Measurements from ENCODE around the gene SPHKAP. TPM values are rescaled to one million over a fixed set of nuclear protein-coding genes. Genes with fewer than 3 reads are reported as not detected.

Gene SPHKAP
- total and polyA plus RNA-seq, 2 donors (not counting 1 experiment from before 2014, with no cell fraction given) = not detected

GRCh38 chr2:228092056-228092455, 89.4 kb downstream of the SPHKAP start:
- no peaks in the 10 kb centered on the region for H3K36me3 ChIP-seq (ENCODE audit: control insufficient read depth, insufficient read depth, low read length)
- no peaks in the 10 kb centered on the region for H3K79me2 ChIP-seq (ENCODE audit: control insufficient read depth, insufficient read depth, low read length)
- H3K4me1 ChIP-seq (ENCODE audit: control insufficient read depth, extremely low read depth, insufficient read depth, low read length) = no peaks in the 10 kb centered on the region
- H3K27me3 ChIP-seq (ENCODE audit: control insufficient read depth, insufficient read depth, low read length) = no peaks in the 10 kb centered on the region
- no peaks in the 10 kb centered on the region for H4K20me1 ChIP-seq (ENCODE audit: control insufficient read depth, extremely low read depth, insufficient read depth, low read length)
- H2AFZ ChIP-seq (ENCODE audit: low read length) = no peak overlapping the region
- no peak for DNase-seq (ENCODE audit: low read depth in 2 of 2)
- H3K4me2 ChIP-seq (ENCODE audit: extremely low read depth, insufficient read depth, low read length) = no peak overlapping the region
- no peak overlapping the region for H3K27ac ChIP-seq (ENCODE audit: insufficient read depth, low read length)
- no peak overlapping the region for H3K4me3 ChIP-seq (replicated peaks in 1 of 4; ENCODE audit: control extremely low read depth in 1 of 4, insufficient read depth in 1 of 4, low read depth in 3 of 4, low read length in 4 of 4)
- H3K9ac ChIP-seq (ENCODE audit: insufficient read depth, low read length) = no peak overlapping the region
- TF ChIP-seq, protein P1, sequence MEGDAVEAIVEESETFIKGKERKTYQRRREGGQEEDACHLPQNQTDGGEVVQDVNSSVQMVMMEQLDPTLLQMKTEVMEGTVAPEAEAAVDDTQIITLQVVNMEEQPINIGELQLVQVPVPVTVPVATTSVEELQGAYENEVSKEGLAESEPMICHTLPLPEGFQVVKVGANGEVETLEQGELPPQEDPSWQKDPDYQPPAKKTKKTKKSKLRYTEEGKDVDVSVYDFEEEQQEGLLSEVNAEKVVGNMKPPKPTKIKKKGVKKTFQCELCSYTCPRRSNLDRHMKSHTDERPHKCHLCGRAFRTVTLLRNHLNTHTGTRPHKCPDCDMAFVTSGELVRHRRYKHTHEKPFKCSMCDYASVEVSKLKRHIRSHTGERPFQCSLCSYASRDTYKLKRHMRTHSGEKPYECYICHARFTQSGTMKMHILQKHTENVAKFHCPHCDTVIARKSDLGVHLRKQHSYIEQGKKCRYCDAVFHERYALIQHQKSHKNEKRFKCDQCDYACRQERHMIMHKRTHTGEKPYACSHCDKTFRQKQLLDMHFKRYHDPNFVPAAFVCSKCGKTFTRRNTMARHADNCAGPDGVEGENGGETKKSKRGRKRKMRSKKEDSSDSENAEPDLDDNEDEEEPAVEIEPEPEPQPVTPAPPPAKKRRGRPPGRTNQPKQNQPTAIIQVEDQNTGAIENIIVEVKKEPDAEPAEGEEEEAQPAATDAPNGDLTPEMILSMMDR (conservative IDR thresholded peaks at IDR 0.05 in 1 of 2, IDR thresholded peaks at IDR 0.05 in 1 of 2; ENCODE audit: low read depth in 1 of 2, low read length in 2 of 2) = no peak
- TF ChIP-seq EZH2 (IDR thresholded peaks at IDR 0.05; ENCODE audit: low read length, missing control alignments) = no peak
- no peaks in the 10 kb centered on the region for H3K9me3 ChIP-seq (ENCODE audit: control insufficient read depth, insufficient read depth, low read depth, low read length)

DNA sequence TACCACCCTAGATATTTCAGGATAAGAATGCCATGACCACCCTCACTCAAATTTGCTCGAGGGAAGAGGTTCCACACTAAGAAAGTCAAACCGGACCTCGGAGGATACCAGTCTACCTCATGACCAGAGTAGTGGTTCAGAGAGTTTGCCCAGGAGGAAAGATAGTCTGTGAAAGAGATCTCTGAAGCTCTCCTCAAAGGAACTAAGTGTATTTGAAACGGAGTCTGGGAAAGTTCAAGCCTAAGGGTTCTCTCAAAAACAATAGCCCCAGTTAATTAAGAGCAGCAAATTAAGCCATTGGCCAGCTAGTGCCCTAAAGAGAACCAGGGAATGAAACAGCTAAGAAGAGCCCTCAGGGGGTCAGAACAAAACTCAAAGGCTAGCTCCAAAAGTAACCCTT, 94.9 kb downstream of the SPHKAP start:
- no peak for DNase-seq (ENCODE audit: low read depth in 2 of 2)
- H3K36me3 ChIP-seq (ENCODE audit: control insufficient read depth, insufficient read depth, low read length) = no peaks in the 10 kb centered on the region
- no peak for TF ChIP-seq EZH2 (IDR thresholded peaks at IDR 0.05; ENCODE audit: low read length, missing control alignments)
- TF ChIP-seq, protein P1 (conservative IDR thresholded peaks at IDR 0.05 in 1 of 2, IDR thresholded peaks at IDR 0.05 in 1 of 2; ENCODE audit: low read depth in 1 of 2, low read length in 2 of 2) = no peak
- no peak overlapping the region for H3K9ac ChIP-seq (ENCODE audit: insufficient read depth, low read length)
- no peaks in the 10 kb centered on the region for H3K4me1 ChIP-seq (ENCODE audit: control insufficient read depth, extremely low read depth, insufficient read depth, low read length)
- no peaks in the 10 kb centered on the region for H3K79me2 ChIP-seq (ENCODE audit: control insufficient read depth, insufficient read depth, low read length)
- H3K4me2 ChIP-seq (ENCODE audit: extremely low read depth, insufficient read depth, low read length) = no peak overlapping the region
- no peaks in the 10 kb centered on the region for H3K27me3 ChIP-seq (ENCODE audit: control insufficient read depth, insufficient read depth, low read length)
- no peak overlapping the region for H3K27ac ChIP-seq (ENCODE audit: insufficient read depth, low read length)
- H3K9me3 ChIP-seq (ENCODE audit: control insufficient read depth, insufficient read depth, low read depth, low read length) = no peaks in the 10 kb centered on the region
- no peak overlapping the region for H2AFZ ChIP-seq (ENCODE audit: low read length)
- H3K4me3 ChIP-seq (replicated peaks in 1 of 4; ENCODE audit: control extremely low read depth in 1 of 4, insufficient read depth in 1 of 4, low read depth in 3 of 4, low read length in 4 of 4) = no peak overlapping the region
- H4K20me1 ChIP-seq (ENCODE audit: control insufficient read depth, extremely low read depth, insufficient read depth, low read length) = no peaks in the 10 kb centered on the region

DNA sequence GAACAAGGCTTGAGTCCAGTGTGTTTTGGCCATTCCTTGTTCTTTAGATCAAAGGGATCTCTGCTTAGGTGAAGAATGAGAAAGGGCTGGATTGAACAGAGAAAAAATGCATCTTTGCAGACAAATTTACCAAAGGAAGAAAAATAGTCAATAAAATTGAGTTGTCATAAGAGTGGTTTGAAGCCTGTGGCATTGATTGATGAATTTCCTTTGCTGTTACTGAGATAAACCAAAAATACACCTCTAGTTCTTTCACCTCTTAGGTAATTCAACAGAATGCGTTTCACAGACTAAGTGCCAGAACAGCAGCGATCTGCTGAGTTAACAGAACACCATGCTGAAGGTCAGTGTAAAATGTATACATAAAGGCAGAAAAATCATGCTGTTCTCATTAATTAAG, 96.8 kb downstream of the SPHKAP start:
- H3K27me3 ChIP-seq (ENCODE audit: control insufficient read depth, insufficient read depth, low read length) = no peaks in the 10 kb centered on the region
- H3K27ac ChIP-seq (ENCODE audit: insufficient read depth, low read length) = no peak overlapping the region
- H3K9ac ChIP-seq (ENCODE audit: insufficient read depth, low read length) = no peak overlapping the region
- no peaks in the 10 kb centered on the region for H3K36me3 ChIP-seq (ENCODE audit: control insufficient read depth, insufficient read depth, low read length)
- no peak overlapping the region for H3K4me3 ChIP-seq (replicated peaks in 1 of 4; ENCODE audit: control extremely low read depth in 1 of 4, insufficient read depth in 1 of 4, low read depth in 3 of 4, low read length in 4 of 4)
- H3K79me2 ChIP-seq (ENCODE audit: control insufficient read depth, insufficient read depth, low read length) = no peaks in the 10 kb centered on the region
- no peak overlapping the region for H2AFZ ChIP-seq (ENCODE audit: low read length)
- DNase-seq (ENCODE audit: low read depth in 2 of 2) = no peak
- H4K20me1 ChIP-seq (ENCODE audit: control insufficient read depth, extremely low read depth, insufficient read depth, low read length) = no peaks in the 10 kb centered on the region
- TF ChIP-seq, protein P1 (conservative IDR thresholded peaks at IDR 0.05 in 1 of 2, IDR thresholded peaks at IDR 0.05 in 1 of 2; ENCODE audit: low read depth in 1 of 2, low read length in 2 of 2) = no peak
- TF ChIP-seq EZH2 (IDR thresholded peaks at IDR 0.05; ENCODE audit: low read length, missing control alignments) = no peak
- H3K9me3 ChIP-seq (ENCODE audit: control insufficient read depth, insufficient read depth, low read depth, low read length) = no peaks in the 10 kb centered on the region
- H3K4me1 ChIP-seq (ENCODE audit: control insufficient read depth, extremely low read depth, insufficient read depth, low read length) = no peaks in the 10 kb centered on the region
- H3K4me2 ChIP-seq (ENCODE audit: extremely low read depth, insufficient read depth, low read length) = no peak overlapping the region
